A673 (cell line): Measurements from ENCODE around the gene STIM1. TPM values are rescaled to one million over a fixed set of nuclear protein-coding genes. Genes with fewer than 3 reads are reported as not detected.

Experiments
- BruUV-seq: library from RNA; stranded (reverse); fragments of 400-500 nt; replicated peaks from 2 replicates; lab custom pipeline; 2021; lab: Mats Ljungman, UMichigan
- CTCF ChIA-PET: fragments of 300-600 bp; sonication (Branson Sonifier 250); formaldehyde crosslinking; loops from one replicate; lab custom pipeline; 2022; ENCODE audit warnings: antibody characterized with exemption; lab: Charles Lee
- POLR2A ChIA-PET: fragments of 300-600 bp; sonication (Branson Sonifier 250); formaldehyde crosslinking; loops from one replicate; lab custom pipeline; 2022; ENCODE audit warnings: antibody characterized with exemption; ENCODE audit not compliant: low non-redundant PET; lab: Charles Lee
- DNase-seq: peaks from one replicate; pipeline ENCODE4 v3.0.0-alpha.2; 2015; ENCODE audit warnings: low spot score
- H3K27ac ChIP-seq: fragments of 200-600 bp; sonication (generic); 2 replicates; pipeline ENCODE4 v1.5.1; 2016; ENCODE audit warnings: mixed run types, low read depth, mild to moderate bottlenecking, mixed read lengths, antibody characterized with exemption, low read length; ENCODE audit not compliant: poor library complexity, severe bottlenecking
- H3K27me3 ChIP-seq: fragments of 200-600 bp; sonication (generic); replicated peaks from 2 replicates; pipeline ENCODE4 v1.6.1; 2017; ENCODE audit warnings: mixed run types, low read depth, mild to moderate bottlenecking, mixed read lengths, antibody characterized with exemption, low read length; ENCODE audit not compliant: insufficient read depth, poor library complexity
- H3K36me3 ChIP-seq: fragments of 200-600 bp; sonication (generic); 2 replicates; pipeline ENCODE4 v1.6.1; 2016; ENCODE audit warnings: mixed run types, mild to moderate bottlenecking, mixed read lengths, antibody characterized with exemption, low read length; ENCODE audit not compliant: insufficient read depth, poor library complexity, severe bottlenecking
- H3K4me1 ChIP-seq: fragments of 200-600 bp; sonication (generic); 2 replicates; pipeline ENCODE4 v1.6.1; 2017; ENCODE audit warnings: mixed run types, mild to moderate bottlenecking, mixed read lengths, antibody characterized with exemption, low read length; ENCODE audit not compliant: insufficient read depth, poor library complexity, severe bottlenecking
- H3K4me3 ChIP-seq: fragments of 200-600 bp; sonication (generic); 2 replicates; pipeline ENCODE4 v1.5.1; 2016; ENCODE audit warnings: low read depth, mixed run types, mild to moderate bottlenecking, mixed read lengths, low read length; ENCODE audit not compliant: poor library complexity, severe bottlenecking
- H3K9me3 ChIP-seq: fragments of 200-600 bp; sonication (generic); 2 replicates; pipeline ENCODE4 v1.6.1; 2016; ENCODE audit warnings: mixed run types, low read depth, mild to moderate bottlenecking, mixed read lengths, antibody characterized with exemption, low read length; ENCODE audit not compliant: poor library complexity, severe bottlenecking
- CTCF ChIP-seq: fragments of 300-800, 200-600 bp; sonication (generic); conservative IDR thresholded peaks from 2 replicates; pipeline ENCODE4 v1.5.1; 2017; ENCODE audit warnings: low read depth, mild to moderate bottlenecking, antibody characterized with exemption, low read length, moderate library complexity, mixed read lengths
- EZH2 ChIP-seq: fragments of 200-600 bp; sonication (generic); IDR thresholded peaks from 2 replicates; pipeline ENCODE4 v1.6.1; 2017; ENCODE audit warnings: borderline replicate concordance, low read depth, mild to moderate bottlenecking, mixed read lengths, antibody characterized with exemption, low read length; ENCODE audit not compliant: poor library complexity, severe bottlenecking
- intact Hi-C: fragments of 100-400 bp; cut with micrococcal nuclease; formaldehyde crosslinking; loops from one replicate; pipeline ENCODE4 v1.10.0; 2022; ENCODE audit not compliant: unreplicated experiment
- total RNA-seq: library from RNA; stranded (reverse); gene quantifications from 2 replicates; pipeline ENCODE4 v1.2.3, GENCODE V29; 2021

STIM1 gene
- total RNA-seq, 1 experiment from 2014 or later, result 14.2 TPM

DNA sequence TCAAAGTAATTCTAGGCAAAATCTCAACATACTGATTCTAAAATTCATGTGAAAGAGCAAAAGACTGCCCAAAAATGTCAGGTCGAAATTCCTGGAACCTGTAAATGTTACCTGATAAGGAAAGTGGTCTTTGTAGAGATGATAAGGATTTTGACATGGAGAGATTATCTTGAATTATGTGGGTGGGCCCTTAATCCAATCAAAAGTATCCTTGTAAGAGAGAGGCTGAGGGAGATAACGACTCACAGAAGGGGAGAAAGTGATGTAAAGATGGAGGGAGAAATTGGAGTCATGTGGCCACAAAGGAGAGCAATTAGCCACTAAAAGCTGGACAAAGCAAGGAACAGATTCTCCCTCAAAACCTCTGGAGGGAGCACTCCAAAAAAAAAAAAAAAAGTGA is 259.7 kb downstream of the STIM1 start:
- Histone ChIP-seq H3K27me3 (no peaks in the 10 kb centered on the region), H3K36me3 (peaks cover 67% of the 10 kb centered on the region), H3K4me3 (no peak overlapping the region), H3K27ac (no peak overlapping the region), H3K4me1 (no peaks in the 10 kb centered on the region), H3K9me3 (no peaks in the 10 kb centered on the region)
- intact Hi-C loops, result no loop called here
- TF ChIP-seq CTCF (no peak), EZH2 (no peak)
- ChIA-PET CTCF (no interaction called here), POLR2A (no interaction called here)
- DNase-seq, result peak; percentile 4
- BruUV-seq, result no TSS peak

- BruUV-seq, result no TSS peak
- Histone ChIP-seq H3K27me3 (no peaks in the 10 kb centered on the region), H3K4me3 (no peak overlapping the region), H3K4me1 (no peaks in the 10 kb centered on the region), H3K36me3 (peaks cover 67% of the 10 kb centered on the region), H3K9me3 (no peaks in the 10 kb centered on the region), H3K27ac (no peak overlapping the region)
- ChIA-PET CTCF (no interaction called here), POLR2A (no interaction called here)
- TF ChIP-seq CTCF, result no peak
- TF ChIP-seq EZH2, result no peak
- intact Hi-C loops, result no loop called here
- no peak for DNase-seq
These were observed 262.6 kb downstream of the STIM1 start for GRCh38 chr11:4118107-4118506.

GRCh38 chr11:4123218-4123617 is 267.8 kb downstream of the STIM1 start:
- intact Hi-C loops, result no loop called here
- H3K36me3 ChIP-seq, result peaks cover 82% of the 10 kb centered on the region
- H3K27ac ChIP-seq, result no peak overlapping the region
- CTCF ChIA-PET, result no interaction called here
- no TSS peak for BruUV-seq
- no peaks in the 10 kb centered on the region for H3K27me3 ChIP-seq
- H3K9me3 ChIP-seq, result no peaks in the 10 kb centered on the region
- POLR2A ChIA-PET, result no interaction called here
- DNase-seq, result no peak
- TF ChIP-seq CTCF (no peak), EZH2 (no peak)
- H3K4me1 ChIP-seq, result no peaks in the 10 kb centered on the region
- no peak overlapping the region for H3K4me3 ChIP-seq
